HEK293T (cell line): ENCODE data around the gene LARP4.

Experiments used
- CTCF ChIA-PET: fragments of 350-600 bp; formaldehyde crosslinking; extraction: SDS; loops from one replicate; lab custom pipeline; 2021; ENCODE audit warnings: antibody characterized with exemption, inconsistent platforms; lab: Yijun Ruan, JAX
- POLR2A ChIA-PET: fragments of 350-600 bp; formaldehyde crosslinking; extraction: SDS; loops from one replicate; lab custom pipeline; 2020; ENCODE audit warnings: antibody characterized with exemption, inconsistent platforms; lab: Yijun Ruan, JAX
- DNase-seq: peaks from one replicate; pipeline ENCODE4 v3.0.0; 2012; ENCODE audit warnings: mixed read lengths; ENCODE audit errors: extremely low spot score
- ARNT ChIP-seq: fragments of 450-650 bp; IDR thresholded peaks from 2 replicates; pipeline ENCODE4 v1.6.1; 2017; ENCODE audit warnings: mild to moderate bottlenecking
- BHLHE40 ChIP-seq: fragments of 450-650 bp; IDR thresholded peaks from 2 replicates; pipeline ENCODE4 v1.6.1; 2016; ENCODE audit warnings: mild to moderate bottlenecking, moderate library complexity, borderline replicate concordance
- CTBP1 ChIP-seq: fragments of 450-650 bp; IDR thresholded peaks from 2 replicates; pipeline ENCODE4 v1.6.1; 2016; ENCODE audit warnings: borderline replicate concordance
- ELF4 ChIP-seq: fragments of 450-650 bp; IDR thresholded peaks from 2 replicates; pipeline ENCODE4 v1.6.1; 2017; ENCODE audit warnings: antibody characterized with exemption
- FOXA1 ChIP-seq: fragments of 450-650 bp; IDR thresholded peaks from 2 replicates; pipeline ENCODE4 v1.6.1; 2016; ENCODE audit warnings: mild to moderate bottlenecking
- FOXK2 ChIP-seq: fragments of 450-650 bp; IDR thresholded peaks from 2 replicates; pipeline ENCODE4 v1.6.1; 2016; ENCODE audit warnings: mild to moderate bottlenecking
- FOXM1 ChIP-seq: fragments of 450-650 bp; IDR thresholded peaks from 2 replicates; pipeline ENCODE4 v1.6.1; 2017; ENCODE audit warnings: mild to moderate bottlenecking, borderline replicate concordance
- HDGF ChIP-seq: fragments of 450-650 bp; IDR thresholded peaks from 2 replicates; pipeline ENCODE4 v1.6.1; 2017; ENCODE audit warnings: antibody characterized with exemption, borderline replicate concordance
- L3MBTL2 ChIP-seq: fragments of 450-650 bp; conservative IDR thresholded peaks from 2 replicates; pipeline ENCODE4 v1.6.1; 2016; ENCODE audit warnings: mild to moderate bottlenecking
- LEF1 ChIP-seq: fragments of 450-650 bp; IDR thresholded peaks from 2 replicates; pipeline ENCODE4 v1.6.1; 2017; ENCODE audit warnings: mild to moderate bottlenecking, borderline replicate concordance
- NFRKB ChIP-seq: fragments of 450-650 bp; IDR thresholded peaks from 2 replicates; pipeline ENCODE4 v1.6.1; 2016; ENCODE audit warnings: mild to moderate bottlenecking, moderate library complexity
- SP1 ChIP-seq: fragments of 450-650 bp; IDR thresholded peaks from 2 replicates; pipeline ENCODE4 v1.6.1; 2017
- SUZ12 ChIP-seq: fragments of 450-650 bp; IDR thresholded peaks from 2 replicates; pipeline ENCODE4 v1.6.1; 2016; ENCODE audit warnings: mild to moderate bottlenecking
- TARDBP ChIP-seq: fragments of 450-650 bp; IDR thresholded peaks from 2 replicates; pipeline ENCODE4 v1.6.1; 2016
- ZNF384 ChIP-seq: fragments of 450-650 bp; IDR thresholded peaks from 2 replicates; pipeline ENCODE4 v1.6.1; 2016
- TF ChIP-seq, protein P1 (sequence below): fragments of 450-650 bp; IDR thresholded peaks from 2 replicates; pipeline ENCODE4 v1.6.1; 2016

LARP4 gene

DNA sequence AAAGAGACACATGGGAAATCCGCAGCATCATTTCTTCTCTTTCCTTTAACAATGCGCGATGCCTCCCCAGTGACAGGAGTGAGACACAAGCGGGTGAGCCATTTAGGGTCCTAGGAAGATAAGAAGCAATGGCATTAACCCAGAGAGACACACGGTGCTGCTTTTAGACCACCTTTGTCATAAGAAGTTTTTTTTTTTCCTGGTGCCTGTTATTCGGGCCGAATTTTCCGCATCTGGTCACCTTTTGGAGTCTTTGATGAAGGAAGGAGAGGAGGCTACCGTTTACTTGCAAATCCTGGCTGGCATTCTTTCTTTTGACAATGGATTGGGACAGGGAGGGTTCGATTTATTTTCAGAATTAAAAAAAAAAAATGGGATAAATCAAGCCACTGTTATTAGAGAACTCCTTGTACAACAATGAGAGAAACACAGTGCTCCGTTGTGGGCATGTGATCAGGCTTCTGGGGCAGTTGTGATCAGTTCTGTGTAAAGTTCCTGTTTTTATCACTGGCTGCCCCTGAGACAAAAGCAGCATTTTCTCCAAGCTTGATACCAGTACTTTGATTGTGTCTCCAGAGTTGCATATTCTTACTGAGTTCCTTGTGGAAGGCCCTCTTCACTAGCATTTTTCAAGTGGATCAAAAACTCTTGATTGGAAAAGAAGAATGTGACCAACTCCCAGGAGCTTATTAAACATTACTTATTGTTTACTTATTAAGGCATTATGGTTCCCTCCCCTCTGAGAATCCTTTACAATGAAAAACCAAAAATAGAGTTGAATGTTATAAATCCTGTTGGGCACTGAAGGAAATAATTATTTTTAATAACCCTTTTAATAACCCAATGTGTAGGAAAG lies 105.2 kb downstream of the LARP4 start:
- ChIA-PET POLR2A (interaction anchor here (0.7 to 1.0 kb wide), 3 partner anchors 115 to 258 kb away, joined by 3 to 5 read pairs (median 3); partner anchors contain the start of gene ATF1), CTCF (interaction anchor here (0.6 to 1.6 kb wide), 3 partner anchors 133 to 926 kb away, joined by 3 to 10 read pairs (median 3); partner anchors contain the start of gene BCDIN3D)
- no peak for DNase-seq
- TF ChIP-seq SP1 (no peak), SUZ12 (no peak), L3MBTL2 (0 out of 2 replicates have a peak, but pooled peaks have one; percentile 22)

GRCh38 chr12:50506753-50507473 lies 106.2 kb downstream of the LARP4 start:
- no peak for DNase-seq
- TF ChIP-seq SP1 (no peak), SUZ12 (no peak), FOXA1 (no peak), LEF1 (no peak), BHLHE40 (no peak), ELF4 (no peak), ZNF384 (no peak), CTBP1 (no peak), L3MBTL2 (no peak), FOXM1 (no peak), FOXK2 (no peak), HDGF (no peak)
- TF ChIP-seq, protein P1, sequence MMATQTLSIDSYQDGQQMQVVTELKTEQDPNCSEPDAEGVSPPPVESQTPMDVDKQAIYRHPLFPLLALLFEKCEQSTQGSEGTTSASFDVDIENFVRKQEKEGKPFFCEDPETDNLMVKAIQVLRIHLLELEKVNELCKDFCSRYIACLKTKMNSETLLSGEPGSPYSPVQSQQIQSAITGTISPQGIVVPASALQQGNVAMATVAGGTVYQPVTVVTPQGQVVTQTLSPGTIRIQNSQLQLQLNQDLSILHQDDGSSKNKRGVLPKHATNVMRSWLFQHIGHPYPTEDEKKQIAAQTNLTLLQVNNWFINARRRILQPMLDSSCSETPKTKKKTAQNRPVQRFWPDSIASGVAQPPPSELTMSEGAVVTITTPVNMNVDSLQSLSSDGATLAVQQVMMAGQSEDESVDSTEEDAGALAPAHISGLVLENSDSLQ, result no peak
- POLR2A ChIA-PET, result interaction anchor here (0.7 to 0.9 kb wide), 2 partner anchors 114 to 127 kb away, joined by 3 to 5 read pairs; no protein-coding TSS in a partner anchor
- CTCF ChIA-PET, result interaction anchor here (0.7 kb wide), 1 partner anchor 927 kb away, joined by 3 read pairs; no protein-coding TSS in a partner anchor

GRCh38 chr12:50507474-50507838 lies 106.8 kb downstream of the LARP4 start:
- TF ChIP-seq SP1 (no peak), TARDBP (no peak), BHLHE40 (no peak), LEF1 (no peak), FOXA1 (no peak), NFRKB (no peak), HDGF (no peak), FOXK2 (no peak), FOXM1 (no peak), CTBP1 (no peak), SUZ12 (no peak), L3MBTL2 (no peak), ZNF384 (no peak), ARNT (no peak), ELF4 (no peak)
- TF ChIP-seq, protein P1, result no peak
- POLR2A ChIA-PET, result no interaction called here
- CTCF ChIA-PET, result no interaction called here
- DNase-seq, result no peak

- no peak for DNase-seq
- TF ChIP-seq BHLHE40 (no peak), TARDBP (no peak), FOXM1 (no peak), SUZ12 (no peak), ZNF384 (no peak), CTBP1 (no peak), LEF1 (no peak), SP1 (no peak)
- CTCF ChIA-PET, result interaction anchor here (1.0 kb wide), 1 partner anchor 136 kb away, joined by 3 read pairs; no protein-coding TSS in a partner anchor
- POLR2A ChIA-PET, result no interaction called here
These were observed 107.2 kb downstream of the LARP4 start for GRCh38 chr12:50507930-50508329.

GRCh38 chr12:50508414-50508813 lies 107.7 kb downstream of the LARP4 start:
- POLR2A ChIA-PET, result no interaction called here
- TF ChIP-seq ZNF384, result no peak
- no peak for TF ChIP-seq HDGF
- TF ChIP-seq ARNT, result no peak
- TF ChIP-seq, protein P1, result no peak
- no peak for TF ChIP-seq TARDBP
- no peak for TF ChIP-seq BHLHE40
- TF ChIP-seq FOXM1, result no peak
- no peak for TF ChIP-seq SP1
- no peak for TF ChIP-seq L3MBTL2
- TF ChIP-seq FOXK2, result no peak
- DNase-seq, result no peak
- CTCF ChIA-PET, result interaction anchor here (0.6 to 1.0 kb wide), 2 partner anchors 136 to 192 kb away, joined by 3 read pairs; no protein-coding TSS in a partner anchor
